HCT116 (cell line): ENCODE data around the gene UGT1A3. TPM values are rescaled to one million over a fixed set of nuclear protein-coding genes. Genes with fewer than 3 reads are reported as not detected.

ENCODE experiments used
- ATAC-seq: fragments of 200-7000 bp; cut with Tn5 transposase; 2 replicates; pipeline ENCODE4 v1.9.1; 2020; ENCODE audit warnings: mild to moderate bottlenecking, moderate library complexity
- BruUV-seq: library from RNA; stranded (reverse); fragments of 400-500 nt; replicated peaks from 2 replicates; lab custom pipeline; 2021; lab: Mats Ljungman, UMichigan
- CTCF ChIA-PET: fragments of 300-600 bp; sonication (Branson Sonifier 250); formaldehyde crosslinking; loops from one replicate; lab custom pipeline; 2021; ENCODE audit warnings: antibody characterized with exemption; lab: Charles Lee
- POLR2A ChIA-PET: fragments of 300-600, 350-600 bp; sonication (Branson Sonifier 250); formaldehyde crosslinking; loops from one replicate; lab custom pipeline; 2021; ENCODE audit warnings: antibody characterized with exemption; lab: Charles Lee
- RAD21 ChIA-PET, 2 experiments: fragments of 300-600 bp; sonication (Branson Sonifier 250); formaldehyde crosslinking; loops; one replicate each; lab custom pipeline; 2023; ENCODE audit warnings: low total read pairs in 2 of 2; ENCODE audit not compliant: uncharacterized antibody in 2 of 2, unreplicated experiment in 2 of 2, low non-redundant PET in 1 of 2; lab: Charles Lee
- DNase-seq: peaks from one replicate; pipeline ENCODE4 v3.0.0-alpha.2; 2010; ENCODE audit warnings: low read depth, low spot score
- H2AFZ ChIP-seq: fragments of 200-600 bp; shearing (Covaris generic), sonication (generic); 2 replicates; pipeline ENCODE4 v1.6.1; 2017; ENCODE audit warnings: low read depth, mixed run types, mixed read lengths, antibody characterized with exemption, low read length; ENCODE audit not compliant: poor library complexity, severe bottlenecking
- H3K27ac ChIP-seq: 2 replicates; pipeline ENCODE4 v1.5.1; 2012; ENCODE audit warnings: low read depth, low read length
- H3K27me3 ChIP-seq: fragments of 200-600 bp; sonication (generic); 2 replicates; pipeline ENCODE4 v1.6.1; 2016; ENCODE audit warnings: mixed run types, low read length, mixed read lengths; ENCODE audit not compliant: insufficient read depth
- H3K36me3 ChIP-seq, 2 experiments: fragments of 200-500 bp in 1 of 2; fragments of 200-600 bp in 1 of 2; sonication (Bioruptor generic) in 1 of 2; sonication (generic) in 1 of 2; 2 replicates each; pipeline versions ENCODE4 v1.5.1 to v1.6.1; 2014 to 2016; ENCODE audit warnings: low read length in 2 of 2, inconsistent platforms in 1 of 2, mixed read lengths in 1 of 2, mixed run types in 1 of 2; ENCODE audit not compliant: insufficient read depth in 2 of 2, control insufficient read depth in 1 of 2
- H3K4me1 ChIP-seq, 2 experiments: fragments of 200-600 bp in 1 of 2; sonication (generic) in 1 of 2; 2 replicates each; pipeline versions ENCODE4 v1.5.1 to v1.6.1; 2012 to 2017; ENCODE audit warnings: low read length in 2 of 2, inconsistent platforms in 1 of 2, mild to moderate bottlenecking in 1 of 2, mixed read lengths in 1 of 2, mixed run types in 1 of 2, moderate library complexity in 1 of 2; ENCODE audit not compliant: insufficient read depth in 2 of 2, control insufficient read depth in 1 of 2
- H3K4me2 ChIP-seq: fragments of 200-600 bp; sonication (generic); 2 replicates; pipeline ENCODE4 v1.6.1; 2017; ENCODE audit warnings: mixed run types, low read length, mixed read lengths
- H3K4me3 ChIP-seq, 2 experiments: fragments of 200-600 bp in 1 of 2; sonication (generic) in 1 of 2; replicated peaks in 1 of 2; 2 replicates each; pipeline ENCODE4 v1.5.1; 2011 to 2016; ENCODE audit warnings: low read length in 2 of 2, control low read depth in 1 of 2, low read depth in 1 of 2, mild to moderate bottlenecking in 1 of 2, mixed read lengths in 1 of 2, mixed run types in 1 of 2
- H3K79me2 ChIP-seq: fragments of 200-600 bp; sonication (generic); 2 replicates; pipeline ENCODE4 v1.6.1; 2017; ENCODE audit warnings: mild to moderate bottlenecking, mixed run types, low read length, moderate library complexity, mixed read lengths; ENCODE audit not compliant: insufficient read depth
- H3K9ac ChIP-seq: fragments of 200-600 bp; sonication (generic); 2 replicates; pipeline ENCODE4 v1.6.1; 2016; ENCODE audit warnings: low read length, mixed read lengths
- H3K9me2 ChIP-seq: fragments of 200-600 bp; sonication (generic), shearing (Covaris generic); 2 replicates; pipeline ENCODE4 v1.6.1; 2017; ENCODE audit warnings: mixed run types, mild to moderate bottlenecking, moderate library complexity; ENCODE audit not compliant: insufficient read depth
- H3K9me3 ChIP-seq, 2 experiments: fragments of 200-500 bp in 1 of 2; fragments of 200-600 bp in 1 of 2; sonication (Bioruptor generic) in 1 of 2; sonication (generic) in 1 of 2; 2 replicates each; pipeline ENCODE4 v1.6.1; 2014 to 2017; ENCODE audit warnings: low read length in 2 of 2, mixed read lengths in 2 of 2, inconsistent platforms in 1 of 2, low read depth in 1 of 2, mild to moderate bottlenecking in 1 of 2, mixed run types in 1 of 2, moderate library complexity in 1 of 2; ENCODE audit not compliant: control insufficient read depth in 1 of 2, insufficient read depth in 1 of 2
- H4K20me1 ChIP-seq: fragments of 200-600 bp; sonication (generic), shearing (Covaris generic); 2 replicates; pipeline ENCODE4 v1.6.1; 2017; ENCODE audit warnings: mixed run types, mild to moderate bottlenecking, moderate library complexity; ENCODE audit not compliant: insufficient read depth
- CTCF ChIP-seq, 3 experiments: fragments of 200-600 bp in 1 of 3; sonication (generic) in 1 of 3; IDR thresholded peaks in 2 of 3; conservative IDR thresholded peaks in 1 of 3; 2 replicates each; pipeline ENCODE4 v1.5.1; 2012 to 2017; ENCODE audit warnings: low read depth in 2 of 3, low read length in 2 of 3, antibody characterized with exemption in 1 of 3, borderline replicate concordance in 1 of 3, control low read depth in 1 of 3, mild to moderate bottlenecking in 1 of 3, mixed read lengths in 1 of 3, mixed run types in 1 of 3, moderate library complexity in 1 of 3; ENCODE audit not compliant: insufficient read depth in 1 of 3
- EGR1 ChIP-seq: IDR thresholded peaks from 2 replicates; pipeline ENCODE4 v1.6.1; 2012; ENCODE audit warnings: low read depth
- ELF1 ChIP-seq: IDR thresholded peaks from 2 replicates; pipeline ENCODE4 v1.6.1; 2012; ENCODE audit warnings: low read depth, borderline replicate concordance
- EZH2 ChIP-seq: fragments of 200-600 bp; sonication (generic); IDR thresholded peaks from 2 replicates; pipeline ENCODE4 v1.6.1; 2017; ENCODE audit warnings: antibody characterized with exemption, mixed run types
- EZH2phosphoT487 ChIP-seq: fragments of 200-600 bp; IDR thresholded peaks from 2 replicates; pipeline ENCODE4 v1.6.1; 2018; ENCODE audit warnings: antibody characterized with exemption, borderline replicate concordance
- FOSL1 ChIP-seq: IDR thresholded peaks from 2 replicates; pipeline ENCODE4 v1.6.1; 2012; ENCODE audit warnings: low read depth
- MAX ChIP-seq: IDR thresholded peaks from 2 replicates; pipeline ENCODE4 v1.6.1; 2012
- SIN3A ChIP-seq: IDR thresholded peaks from 2 replicates; pipeline ENCODE4 v1.6.1; 2012; ENCODE audit warnings: low read depth
- SRF ChIP-seq: IDR thresholded peaks from 2 replicates; pipeline ENCODE4 v1.6.1; 2012; ENCODE audit warnings: low read depth
- TCF7L2 ChIP-seq: IDR thresholded peaks from 2 replicates; pipeline ENCODE4 v1.7.0; 2011; ENCODE audit warnings: borderline replicate concordance, inconsistent platforms; ENCODE audit not compliant: insufficient read depth, insufficient read length; ENCODE audit errors: extremely low read depth
- intact Hi-C: fragments of 100-400 bp; cut with micrococcal nuclease; formaldehyde crosslinking; loops from 2 replicates; pipeline ENCODE4 v1.10.0; 2022
- total RNA-seq: library from RNA; stranded (reverse); gene quantifications from one replicate; pipeline ENCODE4 v1.2.1, GENCODE V29; 2021; ENCODE audit not compliant: unreplicated experiment

Gene UGT1A3
- total RNA-seq, 1 experiment from 2014 or later, result not detected

- no TSS peak for BruUV-seq
- Histone ChIP-seq H4K20me1 (no peaks in the 10 kb centered on the region), H3K4me3 (no peak overlapping the region), H3K79me2 (no peaks in the 10 kb centered on the region), H3K27ac (no peak overlapping the region), H3K4me1 (no peaks in the 10 kb centered on the region), H2AFZ (no peak overlapping the region), H3K9ac (no peak overlapping the region), H3K9me3 (no peaks in the 10 kb centered on the region), H3K27me3 (no peaks in the 10 kb centered on the region), H3K36me3 (no peaks in the 10 kb centered on the region), H3K4me2 (no peak overlapping the region), H3K9me2 (no peaks in the 10 kb centered on the region)
- no peak for DNase-seq
- no peak for ATAC-seq
- intact Hi-C loops, result no loop called here
- TF ChIP-seq CTCF (IDR thresholded peaks at IDR 0.05 in 2 of 3, conservative IDR thresholded peaks at IDR 0.05 in 1 of 3; ENCODE audit: borderline replicate concordance in 1 of 3, insufficient read depth in 1 of 3, low read depth in 2 of 3, low read length in 2 of 3) (no peak), EZH2 (no peak), SIN3A (no peak), SRF (no peak), FOSL1 (no peak), TCF7L2 (no peak), EGR1 (no peak), MAX (no peak), EZH2phosphoT487 (no peak), ELF1 (no peak)
- ChIA-PET CTCF (no interaction called here), RAD21 (no interaction called here), POLR2A (no interaction called here)
Observed at GRCh38 chr2:233793465-233794127, 64.8 kb downstream of the UGT1A3 start.
